ENCODE data around the gene SYCE3. TPM values are rescaled to one million over a fixed set of nuclear protein-coding genes. Genes with fewer than 3 reads are reported as not detected.

Gene SYCE3
- total and polyA plus RNA-seq, 9 of the 15 experiments (the other 6 are each of a cell fraction or from before 2014, with no cell fraction given): 0.56 TPM; not detected in 8

GRCh38 chr22:50544746-50545253 lies 17.9 kb downstream of the SYCE3 start (continued):
- TF ChIP-seq KLF13 (tag; IDR thresholded peaks at IDR 0.05; ENCODE audit: borderline replicate concordance, low read depth) (no peak), ZNF511 (CRISPR knock-in tag; IDR thresholded peaks at IDR 0.05) (no peak), ZNF3 (CRISPR knock-in tag; IDR thresholded peaks at IDR 0.05) (no peak), NKRF (IDR thresholded peaks at IDR 0.05; ENCODE audit: borderline replicate concordance) (no peak), GTF3C2 (IDR thresholded peaks at IDR 0.05; ENCODE audit: borderline replicate concordance, extremely low read depth, insufficient read length) (no peak), NCOR1 (IDR thresholded peaks at IDR 0.05) (no peak), ZNF354B (CRISPR knock-in tag; IDR thresholded peaks at IDR 0.05) (no peak), ZBTB26 (CRISPR knock-in tag; IDR thresholded peaks at IDR 0.05) (no peak), ZNF778 (CRISPR knock-in tag; IDR thresholded peaks at IDR 0.05) (no peak), SREBF1 (IDR thresholded peaks at IDR 0.05; ENCODE audit: borderline replicate concordance, low read depth, low read length) (no peak), E2F4 (CRISPR knock-in tag; IDR thresholded peaks at IDR 0.05; ENCODE audit: low read depth) (no peak), KLF6 (CRISPR knock-in tag; IDR thresholded peaks at IDR 0.05; ENCODE audit: borderline replicate concordance) (no peak), BDP1 (IDR thresholded peaks at IDR 0.05; ENCODE audit: insufficient read depth, insufficient read length) (no peak), SMAD4 (CRISPR knock-in tag; conservative IDR thresholded peaks at IDR 0.05) (peak; percentile 16; the same call in 1 of the 2 replicates), YY1 (IDR thresholded peaks at IDR 0.05; ENCODE audit: borderline replicate concordance in 1 of 3, control insufficient read depth in 1 of 3, extremely low read depth in 1 of 3, insufficient read depth in 3 of 3, insufficient read length in 1 of 3, insufficient replicate concordance in 2 of 3, low read depth in 1 of 3, low read length in 2 of 3) (no peak), ZNF79 (CRISPR knock-in tag; IDR thresholded peaks at IDR 0.05; ENCODE audit: low read depth) (no peak), CBX8 (IDR thresholded peaks at IDR 0.05; ENCODE audit: borderline replicate concordance, extremely low read depth, low read depth, low read length, poor library complexity, severe bottlenecking) (no peak), SNAPC5 (CRISPR knock-in tag; IDR thresholded peaks at IDR 0.05) (no peak)

All from K562 (cell line).